HepG2 (cell line): Measurements from ENCODE around the gene SPATA7. TPM values are rescaled to one million over a fixed set of nuclear protein-coding genes. Genes with fewer than 3 reads are reported as not detected.

Experiments
- CENPBD1 ChIP-seq: sonication (generic); formaldehyde crosslinking; IDR thresholded peaks from 2 replicates; pipeline ENCODE4 v1.8.0; 2022; ENCODE audit warnings: missing genetic modification reagents, low read depth, mild to moderate bottlenecking, borderline replicate concordance
- DR1 ChIP-seq: sonication (generic); formaldehyde crosslinking; IDR thresholded peaks from 2 replicates; pipeline ENCODE4 v1.8.0; 2021; ENCODE audit warnings: mild to moderate bottlenecking, missing genetic modification reagents, inconsistent platforms
- E2F2 ChIP-seq: sonication (generic); formaldehyde crosslinking; IDR thresholded peaks from 2 replicates; pipeline ENCODE4 v1.4.0; 2020; ENCODE audit warnings: missing genetic modification reagents, borderline replicate concordance
- PHF20 ChIP-seq: sonication (generic); formaldehyde crosslinking; IDR thresholded peaks from 2 replicates; pipeline ENCODE4 v1.5.0; 2020; ENCODE audit warnings: mild to moderate bottlenecking, missing genetic modification reagents
- SNAPC2 ChIP-seq: sonication (generic); formaldehyde crosslinking; IDR thresholded peaks from 2 replicates; pipeline ENCODE4 v1.8.1; 2022; ENCODE audit warnings: mild to moderate bottlenecking, missing genetic modification reagents
- U2AF2 ChIP-seq: fragments of 200-400 bp; formaldehyde crosslinking; IDR thresholded peaks from 2 replicates; pipeline ENCODE4 v1.6.1; 2017; ENCODE audit warnings: low read depth, mild to moderate bottlenecking, low read length
- ZFP90 ChIP-seq: sonication (generic); formaldehyde crosslinking; IDR thresholded peaks from 2 replicates; pipeline ENCODE4 v1.8.0; 2022; ENCODE audit warnings: missing genetic modification reagents, mild to moderate bottlenecking, inconsistent platforms, borderline replicate concordance
- ZNF124 ChIP-seq: sonication (generic); formaldehyde crosslinking; IDR thresholded peaks from 2 replicates; pipeline ENCODE4 v1.4.0; 2020; ENCODE audit warnings: missing genetic modification reagents
- ZNF136 ChIP-seq: sonication (generic); formaldehyde crosslinking; IDR thresholded peaks from 2 replicates; pipeline ENCODE4 v1.8.1; 2022; ENCODE audit warnings: low read depth, mild to moderate bottlenecking, moderate library complexity, missing genetic modification reagents
- ZNF329 ChIP-seq: sonication (generic); formaldehyde crosslinking; IDR thresholded peaks from 2 replicates; pipeline ENCODE4 v1.9.0; 2021; ENCODE audit warnings: low read depth, mild to moderate bottlenecking, missing genetic modification reagents
- ZNF670 ChIP-seq: sonication (generic); formaldehyde crosslinking; IDR thresholded peaks from 2 replicates; pipeline ENCODE4 v1.8.0; 2022; ENCODE audit warnings: mild to moderate bottlenecking, missing genetic modification reagents, borderline replicate concordance
- polyA plus RNA-seq, 8 experiments: library from polyadenylated mRNA; depleted of rRNA in 3 of 8; stranded (reverse) in 7 of 8; unstranded in 1 of 8; fragments of >200 nt; fragmentation: Illumina TruSeq in 4 of 8; extraction: Trizol in 4 of 8; gene quantifications; 2 replicates each; pipeline versions ENCODE4 v1.2.1 to v1.2.3, GENCODE V29; 2011 to 2016; ENCODE audit warnings: low read depth in 4 of 8, missing spikeins in 1 of 8, mixed read lengths in 1 of 8; ENCODE audit not compliant: insufficient read depth in 1 of 8
- total RNA-seq, 5 experiments: library from RNA; depleted of rRNA; stranded (reverse); fragments of >200 nt; fragmentation: Illumina TruSeq; extraction: Trizol; gene quantifications; 2 replicates each; pipeline ENCODE4 v1.2.3, GENCODE V29; 2016; ENCODE audit warnings: low read depth in 1 of 5
- TF ChIP-seq, protein P1 (sequence below): sonication (generic); formaldehyde crosslinking; IDR thresholded peaks from 2 replicates; pipeline ENCODE4 v1.9.0; 2021; ENCODE audit warnings: missing genetic modification reagents, borderline replicate concordance
- TF ChIP-seq, protein P2 (sequence below): sonication (generic); formaldehyde crosslinking; IDR thresholded peaks from 2 replicates; pipeline ENCODE4 v1.8.0; 2023; ENCODE audit warnings: mild to moderate bottlenecking, missing genetic modification reagents
- TF ChIP-seq, protein P3 (sequence below): sonication (generic); formaldehyde crosslinking; IDR thresholded peaks from 2 replicates; pipeline ENCODE4 v1.4.0; 2020; ENCODE audit warnings: missing genetic modification reagents, low read depth, mild to moderate bottlenecking, borderline replicate concordance
- TF ChIP-seq, protein P4 (sequence below): sonication (generic); formaldehyde crosslinking; IDR thresholded peaks from 2 replicates; pipeline ENCODE4 v1.4.0; 2020; ENCODE audit warnings: mild to moderate bottlenecking, missing genetic modification reagents
- TF ChIP-seq, protein P5 (sequence below): sonication (generic); formaldehyde crosslinking; IDR thresholded peaks from 2 replicates; pipeline ENCODE4 v1.8.0; 2022; ENCODE audit warnings: low read depth, missing genetic modification reagents

The SPATA7 gene
- total and polyA plus RNA-seq, 2 of the 13 experiments (the other 11 are each of a cell fraction or from before 2014, with no cell fraction given), result 3.6 to 5.5 TPM

- TF ChIP-seq, protein P1, sequence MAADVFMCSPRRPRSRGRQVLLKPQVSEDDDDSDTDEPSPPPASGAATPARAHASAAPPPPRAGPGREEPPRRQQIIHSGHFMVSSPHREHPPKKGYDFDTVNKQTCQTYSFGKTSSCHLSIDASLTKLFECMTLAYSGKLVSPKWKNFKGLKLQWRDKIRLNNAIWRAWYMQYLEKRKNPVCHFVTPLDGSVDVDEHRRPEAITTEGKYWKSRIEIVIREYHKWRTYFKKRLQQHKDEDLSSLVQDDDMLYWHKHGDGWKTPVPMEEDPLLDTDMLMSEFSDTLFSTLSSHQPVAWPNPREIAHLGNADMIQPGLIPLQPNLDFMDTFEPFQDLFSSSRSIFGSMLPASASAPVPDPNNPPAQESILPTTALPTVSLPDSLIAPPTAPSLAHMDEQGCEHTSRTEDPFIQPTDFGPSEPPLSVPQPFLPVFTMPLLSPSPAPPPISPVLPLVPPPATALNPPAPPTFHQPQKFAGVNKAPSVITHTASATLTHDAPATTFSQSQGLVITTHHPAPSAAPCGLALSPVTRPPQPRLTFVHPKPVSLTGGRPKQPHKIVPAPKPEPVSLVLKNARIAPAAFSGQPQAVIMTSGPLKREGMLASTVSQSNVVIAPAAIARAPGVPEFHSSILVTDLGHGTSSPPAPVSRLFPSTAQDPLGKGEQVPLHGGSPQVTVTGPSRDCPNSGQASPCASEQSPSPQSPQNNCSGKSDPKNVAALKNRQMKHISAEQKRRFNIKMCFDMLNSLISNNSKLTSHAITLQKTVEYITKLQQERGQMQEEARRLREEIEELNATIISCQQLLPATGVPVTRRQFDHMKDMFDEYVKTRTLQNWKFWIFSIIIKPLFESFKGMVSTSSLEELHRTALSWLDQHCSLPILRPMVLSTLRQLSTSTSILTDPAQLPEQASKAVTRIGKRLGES (CRISPR knock-in tag), result no peak
- no peak for TF ChIP-seq DR1 (CRISPR knock-in tag)
- 0 out of 2 replicates have a peak, but pooled peaks have one; percentile 12 for TF ChIP-seq ZFP90 (CRISPR knock-in tag)
- TF ChIP-seq ZNF670, result peak; percentile 40; the same call in 1 of the 2 replicates
- no peak for TF ChIP-seq ZNF136 (CRISPR knock-in tag)
- no peak for TF ChIP-seq SNAPC2 (CRISPR knock-in tag)
- 0 out of 2 replicates have a peak, but pooled peaks have one; percentile 25 for TF ChIP-seq ZNF124
- no peak for TF ChIP-seq E2F2 (CRISPR knock-in tag)
- TF ChIP-seq, protein P2, sequence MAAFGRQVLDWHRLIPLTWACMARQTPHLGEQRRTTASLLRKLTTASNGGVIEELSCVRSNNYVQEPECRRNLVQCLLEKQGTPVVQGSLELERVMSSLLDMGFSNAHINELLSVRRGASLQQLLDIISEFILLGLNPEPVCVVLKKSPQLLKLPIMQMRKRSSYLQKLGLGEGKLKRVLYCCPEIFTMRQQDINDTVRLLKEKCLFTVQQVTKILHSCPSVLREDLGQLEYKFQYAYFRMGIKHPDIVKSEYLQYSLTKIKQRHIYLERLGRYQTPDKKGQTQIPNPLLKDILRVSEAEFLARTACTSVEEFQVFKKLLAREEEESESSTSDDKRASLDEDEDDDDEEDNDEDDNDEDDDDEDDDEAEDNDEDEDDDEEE, result peak; percentile 74
- TF ChIP-seq PHF20, result peak; percentile 86
- TF ChIP-seq CENPBD1, result no peak
- TF ChIP-seq ZNF329 (CRISPR knock-in tag), result no peak
- TF ChIP-seq, protein P3, sequence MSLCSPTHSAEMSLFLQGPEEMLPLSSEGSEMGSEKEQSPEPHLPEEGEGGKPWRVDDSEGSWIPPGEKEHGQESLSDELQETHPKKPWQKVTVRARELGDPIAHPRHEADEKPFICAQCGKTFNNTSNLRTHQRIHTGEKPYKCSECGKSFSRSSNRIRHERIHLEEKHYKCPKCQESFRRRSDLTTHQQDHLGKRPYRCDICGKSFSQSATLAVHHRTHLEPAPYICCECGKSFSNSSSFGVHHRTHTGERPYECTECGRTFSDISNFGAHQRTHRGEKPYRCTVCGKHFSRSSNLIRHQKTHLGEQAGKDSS (CRISPR knock-in tag), result peak; percentile 51; the same call in 1 of the 2 replicates
- 0 out of 2 replicates have a peak, but pooled peaks have one; percentile 85 for TF ChIP-seq U2AF2
- TF ChIP-seq, protein P4, sequence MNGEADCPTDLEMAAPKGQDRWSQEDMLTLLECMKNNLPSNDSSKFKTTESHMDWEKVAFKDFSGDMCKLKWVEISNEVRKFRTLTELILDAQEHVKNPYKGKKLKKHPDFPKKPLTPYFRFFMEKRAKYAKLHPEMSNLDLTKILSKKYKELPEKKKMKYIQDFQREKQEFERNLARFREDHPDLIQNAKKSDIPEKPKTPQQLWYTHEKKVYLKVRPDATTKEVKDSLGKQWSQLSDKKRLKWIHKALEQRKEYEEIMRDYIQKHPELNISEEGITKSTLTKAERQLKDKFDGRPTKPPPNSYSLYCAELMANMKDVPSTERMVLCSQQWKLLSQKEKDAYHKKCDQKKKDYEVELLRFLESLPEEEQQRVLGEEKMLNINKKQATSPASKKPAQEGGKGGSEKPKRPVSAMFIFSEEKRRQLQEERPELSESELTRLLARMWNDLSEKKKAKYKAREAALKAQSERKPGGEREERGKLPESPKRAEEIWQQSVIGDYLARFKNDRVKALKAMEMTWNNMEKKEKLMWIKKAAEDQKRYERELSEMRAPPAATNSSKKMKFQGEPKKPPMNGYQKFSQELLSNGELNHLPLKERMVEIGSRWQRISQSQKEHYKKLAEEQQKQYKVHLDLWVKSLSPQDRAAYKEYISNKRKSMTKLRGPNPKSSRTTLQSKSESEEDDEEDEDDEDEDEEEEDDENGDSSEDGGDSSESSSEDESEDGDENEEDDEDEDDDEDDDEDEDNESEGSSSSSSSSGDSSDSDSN, result peak; percentile 93
- TF ChIP-seq, protein P5, sequence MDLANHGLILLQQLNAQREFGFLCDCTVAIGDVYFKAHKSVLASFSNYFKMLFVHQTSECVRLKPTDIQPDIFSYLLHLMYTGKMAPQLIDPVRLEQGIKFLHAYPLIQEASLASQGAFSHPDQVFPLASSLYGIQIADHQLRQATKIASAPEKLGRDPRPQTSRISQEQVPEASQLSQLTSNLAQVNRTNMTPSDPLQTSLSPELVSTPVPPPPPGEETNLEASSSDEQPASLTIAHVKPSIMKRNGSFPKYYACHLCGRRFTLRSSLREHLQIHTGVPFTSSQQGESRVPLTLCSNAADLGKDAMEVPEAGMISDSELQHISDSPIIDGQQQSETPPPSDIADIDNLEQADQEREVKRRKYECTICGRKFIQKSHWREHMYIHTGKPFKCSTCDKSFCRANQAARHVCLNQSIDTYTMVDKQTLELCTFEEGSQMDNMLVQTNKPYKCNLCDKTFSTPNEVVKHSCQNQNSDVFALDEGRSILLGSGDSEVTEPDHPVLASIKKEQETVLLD, result no peak
These were observed at the start of gene SPATA7 (continued) for GRCh38 chr14:88385212-88386101.
